ENCODE measurements around the gene NFKBIE.
A peak's percentile ranks its signal among the peaks of the same experiment; 100 is the strongest.

Gene NFKBIE

DNA sequence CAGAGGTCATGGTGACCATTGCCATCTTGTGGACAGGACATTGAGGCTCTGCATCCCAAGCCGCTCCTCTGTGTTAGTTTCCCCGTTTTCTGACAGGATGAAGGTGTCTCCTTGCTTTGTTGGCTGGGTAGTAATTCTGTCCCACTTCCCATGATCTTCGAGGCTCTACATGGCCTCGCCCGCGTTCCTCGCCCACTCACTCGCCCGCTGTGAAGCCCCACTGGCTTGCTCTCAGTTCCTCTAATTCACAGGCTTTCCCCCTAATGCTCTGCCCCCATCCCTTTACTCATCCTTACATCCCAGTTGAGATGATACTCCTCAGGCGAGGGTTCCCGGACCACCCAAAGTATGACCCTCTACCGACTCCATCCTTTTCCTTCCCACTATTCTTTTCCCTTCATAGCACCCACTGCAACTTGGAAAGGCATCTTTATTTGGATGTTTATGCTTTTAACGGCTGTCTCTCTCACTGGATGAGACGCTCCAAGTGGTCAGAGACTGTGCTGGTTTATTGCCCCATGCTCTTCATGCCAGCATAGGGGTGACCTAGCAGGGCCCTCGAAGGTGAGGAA lies 7.5 kb downstream of the NFKBIE start:
- DNase-seq (ENCODE audit: low spot score), result no peak

DNA sequence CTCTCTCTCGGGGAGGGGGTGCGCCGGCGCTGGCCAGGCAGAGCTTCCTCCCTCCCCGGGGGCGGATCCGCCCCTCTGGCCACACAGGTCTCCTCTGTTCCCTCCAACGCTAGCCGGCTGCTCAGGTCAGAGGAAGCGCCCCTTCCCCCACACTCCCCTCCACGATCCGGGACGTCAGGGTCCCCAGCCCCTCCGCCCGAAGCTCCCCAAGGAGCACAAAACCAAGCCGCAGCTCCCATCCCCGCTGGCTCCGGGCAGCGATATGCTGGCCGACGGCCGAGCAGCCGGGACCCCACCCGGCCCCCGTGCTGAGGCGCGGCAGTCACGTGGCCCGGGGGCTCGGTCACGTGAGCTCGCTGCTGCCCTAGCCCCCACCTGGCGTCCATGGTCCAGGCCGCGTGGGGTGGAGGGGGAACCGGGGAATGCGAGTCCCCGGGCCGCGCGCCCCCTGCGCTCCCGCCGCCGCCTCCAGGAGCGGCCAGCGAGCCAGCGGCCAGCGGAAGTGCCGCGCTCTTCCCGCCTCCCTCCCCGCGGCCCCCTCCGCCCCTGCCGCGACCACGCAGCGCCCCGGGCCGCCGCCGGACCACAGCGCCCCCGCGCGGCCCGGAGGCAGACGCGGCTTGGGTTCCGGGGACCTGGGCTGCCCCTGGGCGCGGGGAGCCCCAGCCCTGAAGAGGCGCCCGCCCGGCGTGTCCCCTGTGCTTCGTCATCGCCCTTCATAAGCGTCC lies 8.2 kb downstream of the NFKBIE start, which contains the start of gene SLC35B2:
SLC35B2 (minus strand) TSS at position 504 of the 728 bp plus-strand sequence; CDS start at position 386, 118 bp downstream.
- peak; percentile 94 for DNase-seq (ENCODE audit: low spot score)

DNA sequence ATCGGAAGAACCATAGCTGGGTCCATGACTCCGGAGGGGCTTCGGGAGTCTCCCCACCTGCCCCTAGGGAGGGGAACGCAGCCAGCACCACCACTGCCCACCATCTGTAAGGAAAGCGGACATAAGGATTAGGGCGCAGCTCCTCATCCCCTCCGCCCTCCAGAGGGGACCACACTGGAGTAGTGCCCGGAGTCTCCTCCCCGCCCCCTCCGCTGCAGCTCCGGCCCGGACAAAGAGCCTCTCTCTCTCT lies 8.7 kb downstream of the NFKBIE start:
- peak; percentile 64 for DNase-seq (ENCODE audit: low spot score)

- no peak for DNase-seq (ENCODE audit: low spot score)
Measured at GRCh38 chr6:44255871-44256774, 9.2 kb downstream of the NFKBIE start.

DNA sequence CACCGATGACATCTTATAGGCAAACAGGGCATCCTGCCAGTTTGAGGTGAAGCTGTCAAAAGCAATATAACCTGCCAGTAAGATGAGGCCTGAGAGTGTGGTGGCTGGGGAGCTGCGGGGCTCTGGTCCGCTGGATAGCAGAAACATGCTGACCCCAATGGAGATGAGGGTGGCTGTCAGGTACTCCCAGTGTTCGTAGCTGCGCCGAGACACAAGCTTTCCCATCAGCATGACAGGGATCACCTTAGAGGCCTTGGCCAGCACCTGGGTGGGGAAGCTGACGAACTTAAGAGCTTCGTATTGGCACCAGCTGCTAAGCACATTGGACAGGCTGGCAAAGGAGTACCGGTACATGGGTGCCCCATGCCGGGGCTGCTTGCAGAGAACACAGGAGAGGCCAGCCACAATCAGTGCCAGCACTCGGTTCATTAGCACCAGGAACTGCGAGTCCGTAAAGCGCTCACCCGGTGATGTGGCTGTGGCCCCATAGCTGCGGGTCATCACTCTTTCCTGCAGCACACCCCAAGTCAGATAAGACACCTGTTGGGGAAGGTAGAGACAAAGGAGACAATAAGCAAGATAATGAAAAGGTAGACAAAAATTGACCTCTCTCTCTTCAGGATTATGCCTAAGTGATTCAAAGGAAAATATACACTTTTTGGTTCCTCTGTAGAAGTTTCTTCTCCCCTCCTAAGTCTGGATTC lies 10.1 kb downstream of the NFKBIE start:
- no peak for DNase-seq (ENCODE audit: low spot score)

DNA sequence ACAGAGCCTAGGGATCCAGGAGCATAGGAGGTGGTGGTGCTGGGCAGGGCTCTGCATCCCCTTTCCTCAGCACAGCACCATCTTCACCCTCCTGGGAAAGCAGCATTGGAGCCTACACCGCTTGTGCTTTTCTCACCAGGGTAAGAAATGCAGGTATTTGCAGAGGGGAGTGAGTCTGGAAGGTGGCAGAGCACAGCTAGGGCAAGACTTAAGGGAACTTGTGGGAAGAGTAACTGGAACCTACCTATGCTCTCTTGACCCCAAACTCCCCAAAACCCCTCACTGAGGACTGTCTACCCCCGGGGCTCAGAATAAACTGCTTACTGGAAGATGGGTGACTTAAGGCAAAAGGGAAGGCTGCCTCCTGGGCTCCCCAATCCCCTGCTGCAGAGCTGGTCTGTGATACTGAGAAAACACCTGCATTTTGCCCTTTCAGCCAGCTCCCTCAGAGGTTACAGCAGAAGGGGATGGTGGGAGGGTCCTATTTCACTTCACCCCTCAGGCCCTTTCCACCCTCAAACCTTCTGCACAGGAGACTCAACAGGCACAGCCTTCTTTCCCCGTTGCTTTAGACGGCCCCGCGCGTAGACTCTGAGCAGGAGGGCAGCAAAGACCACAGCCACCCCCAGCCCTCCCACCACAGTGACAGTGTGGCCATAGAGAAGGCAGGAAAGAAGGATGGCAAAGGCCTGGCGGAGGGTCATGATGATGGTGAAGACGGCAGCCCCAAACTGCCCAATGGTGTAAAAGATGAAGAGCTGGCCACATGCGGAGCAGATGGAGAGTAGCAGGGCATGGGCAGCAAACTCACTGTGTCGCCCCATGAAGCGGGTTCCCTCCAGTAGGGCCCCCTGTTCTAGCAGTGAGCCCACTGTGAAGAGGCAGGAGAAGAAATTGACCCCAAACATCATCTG lies 10.9 kb downstream of the NFKBIE start:
- no peak for DNase-seq (ENCODE audit: low spot score)

DNA sequence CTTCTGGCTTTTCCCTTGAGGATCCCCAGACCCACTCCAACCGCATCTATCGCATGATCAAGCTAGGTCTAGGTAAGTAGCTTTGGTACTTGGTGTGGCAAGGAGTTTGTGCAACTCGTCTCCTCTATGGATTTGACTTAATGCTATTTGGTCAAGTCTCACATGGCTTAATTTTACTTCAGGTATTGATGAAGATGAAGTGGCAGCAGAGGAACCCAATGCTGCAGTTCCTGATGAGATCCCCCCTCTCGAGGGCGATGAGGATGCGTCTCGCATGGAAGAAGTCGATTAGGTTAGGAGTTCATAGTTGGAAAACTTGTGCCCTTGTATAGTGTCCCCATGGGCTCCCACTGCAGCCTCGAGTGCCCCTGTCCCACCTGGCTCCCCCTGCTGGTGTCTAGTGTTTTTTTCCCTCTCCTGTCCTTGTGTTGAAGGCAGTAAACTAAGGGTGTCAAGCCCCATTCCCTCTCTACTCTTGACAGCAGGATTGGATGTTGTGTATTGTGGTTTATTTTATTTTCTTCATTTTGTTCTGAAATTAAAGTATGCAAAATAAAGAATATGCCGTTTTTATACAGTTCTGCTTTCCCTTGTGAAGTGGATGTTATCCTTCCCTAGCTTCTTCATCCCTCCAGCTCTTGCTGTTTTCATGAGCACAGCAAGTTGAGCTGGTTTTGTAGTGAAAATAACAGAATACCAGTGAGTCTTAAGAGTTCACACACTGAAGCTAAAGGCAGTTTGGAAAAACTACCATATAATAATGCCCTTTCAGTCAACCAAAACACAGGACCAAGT lies 11.8 kb downstream of the NFKBIE start:
- no peak for DNase-seq (ENCODE audit: low spot score)

DNA sequence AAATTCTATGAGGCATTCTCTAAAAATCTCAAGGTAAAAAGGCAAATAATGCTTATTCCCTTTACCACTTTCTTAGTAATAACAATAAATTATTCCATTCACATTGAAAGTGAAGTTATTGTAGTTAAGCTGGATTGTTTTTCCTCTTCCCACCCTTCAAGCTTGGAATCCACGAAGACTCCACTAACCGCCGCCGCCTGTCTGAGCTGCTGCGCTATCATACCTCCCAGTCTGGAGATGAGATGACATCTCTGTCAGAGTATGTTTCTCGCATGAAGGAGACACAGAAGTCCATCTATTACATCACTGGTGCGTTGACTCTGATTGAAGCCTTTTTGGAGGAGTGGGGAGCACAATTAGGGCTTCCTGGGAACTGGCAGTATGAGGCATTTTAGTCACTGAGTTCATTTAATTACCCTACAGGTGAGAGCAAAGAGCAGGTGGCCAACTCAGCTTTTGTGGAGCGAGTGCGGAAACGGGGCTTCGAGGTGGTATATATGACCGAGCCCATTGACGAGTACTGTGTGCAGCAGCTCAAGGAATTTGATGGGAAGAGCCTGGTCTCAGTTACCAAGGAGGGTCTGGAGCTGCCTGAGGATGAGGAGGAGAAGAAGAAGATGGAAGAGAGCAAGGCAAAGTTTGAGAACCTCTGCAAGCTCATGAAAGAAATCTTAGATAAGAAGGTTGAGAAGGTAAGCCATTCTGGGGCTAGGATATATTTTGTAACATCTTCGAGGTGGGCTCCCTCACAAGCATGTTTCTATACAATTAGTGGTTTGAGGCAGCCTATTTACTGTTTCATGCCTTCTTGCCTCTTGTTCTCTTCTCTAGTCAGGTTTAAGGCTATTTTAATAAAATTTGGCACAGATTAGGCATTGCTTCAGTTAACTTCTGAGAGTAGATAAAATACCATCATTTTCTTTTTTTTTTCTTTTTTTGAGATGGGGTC lies 13.5 kb downstream of the NFKBIE start:
- DNase-seq (ENCODE audit: low spot score), result no peak

GRCh38 chr6:44250718-44251123 lies 14.6 kb downstream of the NFKBIE start:
- no peak for DNase-seq (ENCODE audit: low spot score)

- DNase-seq (ENCODE audit: low spot score), result no peak
Measured at GRCh38 chr6:44250067-44250717, 15.2 kb downstream of the NFKBIE start.

- DNase-seq (ENCODE audit: low spot score), result no peak
Measured at GRCh38 chr6:44249082-44249748, 16.1 kb downstream of the NFKBIE start.

- DNase-seq (ENCODE audit: low spot score), result no peak
Measured at GRCh38 chr6:44248579-44248978, 16.8 kb downstream of the NFKBIE start.

DNA sequence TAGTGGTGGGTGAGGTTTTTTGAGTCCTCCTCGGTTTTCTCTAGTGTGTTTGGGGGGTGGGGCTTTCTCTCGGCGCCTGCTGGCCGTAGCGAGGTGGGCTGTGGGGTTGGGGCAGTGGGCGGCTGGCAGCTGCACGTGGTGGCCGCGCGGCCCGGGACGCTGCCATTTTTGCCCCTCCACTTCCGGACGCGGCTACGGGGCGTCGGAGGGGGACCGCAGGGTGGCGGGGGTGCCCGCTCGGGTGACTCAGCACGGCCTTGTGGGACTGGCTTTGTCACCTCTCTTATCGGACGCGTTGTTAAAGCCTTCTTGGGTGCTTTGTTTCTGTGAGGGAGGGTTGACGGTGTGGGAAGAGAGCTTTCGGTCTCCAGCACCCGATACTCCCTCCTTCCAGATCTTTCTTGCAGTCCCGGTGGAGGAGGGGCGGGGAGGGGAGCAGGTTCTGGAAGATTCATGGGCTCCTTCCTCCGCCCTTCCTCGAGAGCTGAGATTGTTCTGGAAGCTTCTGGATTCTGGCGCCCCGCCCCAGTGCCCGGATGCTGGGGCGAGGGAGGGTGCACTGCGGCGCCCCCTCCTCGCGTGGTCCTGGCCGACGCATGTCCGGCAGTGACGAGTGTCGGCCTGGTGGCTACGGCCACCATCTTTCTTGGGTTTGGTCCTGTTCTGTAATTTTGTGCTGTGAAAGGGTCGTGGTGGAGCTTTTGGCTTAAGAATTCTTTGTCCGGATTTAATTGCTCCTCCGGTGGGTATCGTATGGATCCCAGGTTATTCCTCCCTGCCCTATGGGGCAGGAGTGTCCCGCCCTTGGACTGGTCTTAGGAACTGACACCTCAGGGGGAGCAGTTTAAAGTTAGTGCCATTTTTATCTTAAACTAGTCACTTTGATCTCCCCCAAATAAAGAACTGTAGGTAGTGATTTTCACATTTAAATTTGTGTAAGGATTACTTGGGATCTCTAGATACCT lies 17.7 kb downstream of the NFKBIE start:
- DNase-seq (ENCODE audit: low spot score), result peak; percentile 66

DNA sequence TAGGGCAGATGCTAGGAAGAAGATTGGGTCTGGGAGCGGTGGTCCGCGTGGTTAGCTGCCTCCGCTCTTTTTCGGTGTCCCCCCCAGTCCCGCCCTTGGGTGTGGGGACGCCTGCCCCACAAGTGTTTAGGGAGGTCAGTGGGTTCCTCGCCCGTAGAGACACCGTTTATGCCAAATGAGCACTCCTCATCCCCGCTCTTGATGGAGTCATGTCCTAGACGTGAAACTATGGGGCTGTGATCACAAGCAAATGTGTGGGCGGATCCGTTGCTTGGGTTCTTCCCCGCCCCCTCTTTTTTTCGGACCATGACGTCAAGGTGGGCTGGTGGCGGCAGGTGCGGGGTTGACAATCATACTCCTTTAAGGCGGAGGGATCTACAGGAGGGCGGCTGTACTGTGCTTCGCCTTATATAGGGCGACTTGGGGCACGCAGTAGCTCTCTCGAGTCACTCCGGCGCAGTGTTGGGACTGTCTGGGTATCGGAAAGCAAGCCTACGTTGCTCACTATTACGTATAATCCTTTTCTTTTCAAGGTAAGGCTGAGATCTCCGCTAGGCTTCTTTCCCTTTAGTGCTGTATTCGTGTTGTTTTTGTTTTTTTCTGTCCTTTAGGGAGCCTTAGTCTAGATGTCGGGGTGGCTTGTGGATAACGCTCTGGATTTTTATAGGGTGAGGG lies 18.6 kb downstream of the NFKBIE start, which contains the start of gene HSP90AB1:
HSP90AB1 (plus strand) TSS at position 439 of the 675 bp plus-strand sequence. CDS start 1,529 bp downstream, outside the sequence.
- DNase-seq (ENCODE audit: low spot score), result peak; percentile 92

- DNase-seq (ENCODE audit: low spot score), result peak; percentile 87
Measured at GRCh38 chr6:44245912-44246662, 19.3 kb downstream of the NFKBIE start.
